DMS114 treated with DMSO at 0.1 percent for 48 hours (cell line): ENCODE measurements around the gene NEO1.

Experiments used
- DNase-seq: peaks from one replicate; lab custom pipeline; 2025; ENCODE audit not compliant: unreplicated experiment; lab: John Stamatoyannopoulos, UW

NEO1 gene

DNA sequence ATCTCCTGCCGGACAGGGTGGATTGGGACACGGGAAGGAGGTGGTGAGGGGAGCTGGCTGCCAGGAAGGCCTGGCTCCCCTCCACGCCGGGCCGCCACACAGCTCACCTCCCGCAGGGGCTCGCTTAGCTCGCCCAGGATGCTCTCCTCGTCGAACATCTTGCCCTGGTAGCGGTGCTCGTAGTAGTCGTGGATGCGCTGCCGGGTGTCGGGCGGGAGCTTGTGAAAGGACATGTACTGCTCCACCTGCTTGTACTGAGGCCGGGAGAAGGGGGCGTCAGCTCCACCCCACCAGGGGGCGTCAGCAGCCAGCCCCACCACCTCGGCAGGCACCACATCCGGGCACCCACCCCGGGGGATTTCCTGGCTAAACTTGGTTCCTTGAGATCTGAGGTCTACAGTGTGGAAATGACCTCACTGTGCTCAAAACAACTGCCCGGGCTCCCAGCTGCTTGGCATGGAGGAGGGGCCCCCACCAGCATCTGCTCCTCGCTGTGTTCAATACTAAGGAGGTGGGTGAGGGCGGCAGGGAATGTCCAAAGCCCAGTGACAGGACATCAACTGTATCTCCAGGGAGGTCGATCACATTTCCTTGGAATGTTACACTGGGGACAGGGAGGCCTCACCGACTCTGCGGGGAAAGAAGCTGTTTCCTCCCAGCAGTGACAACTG, 273.1 kb downstream of the NEO1 start:
- no peak for DNase-seq

DNA sequence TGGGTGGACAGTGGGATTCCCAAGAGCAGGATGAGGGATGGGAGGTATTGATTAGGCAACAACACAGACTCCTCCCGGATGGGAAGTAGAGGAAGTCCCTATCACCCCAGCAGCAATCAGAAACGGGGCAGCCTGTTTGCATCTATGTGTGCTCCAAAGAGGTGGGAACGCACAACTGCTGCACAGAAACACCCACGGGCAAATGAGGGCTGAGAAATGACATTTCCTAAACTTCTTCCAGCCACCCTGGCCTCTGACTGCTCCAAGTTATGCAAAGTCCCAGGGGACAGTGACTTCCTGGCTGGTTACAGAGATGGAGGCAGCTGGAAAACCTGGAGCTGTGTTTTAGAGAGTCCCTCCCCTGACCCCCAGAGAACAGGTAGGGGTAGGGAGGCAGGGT, 273.9 kb downstream of the NEO1 start:
- DNase-seq, result no peak

DNA sequence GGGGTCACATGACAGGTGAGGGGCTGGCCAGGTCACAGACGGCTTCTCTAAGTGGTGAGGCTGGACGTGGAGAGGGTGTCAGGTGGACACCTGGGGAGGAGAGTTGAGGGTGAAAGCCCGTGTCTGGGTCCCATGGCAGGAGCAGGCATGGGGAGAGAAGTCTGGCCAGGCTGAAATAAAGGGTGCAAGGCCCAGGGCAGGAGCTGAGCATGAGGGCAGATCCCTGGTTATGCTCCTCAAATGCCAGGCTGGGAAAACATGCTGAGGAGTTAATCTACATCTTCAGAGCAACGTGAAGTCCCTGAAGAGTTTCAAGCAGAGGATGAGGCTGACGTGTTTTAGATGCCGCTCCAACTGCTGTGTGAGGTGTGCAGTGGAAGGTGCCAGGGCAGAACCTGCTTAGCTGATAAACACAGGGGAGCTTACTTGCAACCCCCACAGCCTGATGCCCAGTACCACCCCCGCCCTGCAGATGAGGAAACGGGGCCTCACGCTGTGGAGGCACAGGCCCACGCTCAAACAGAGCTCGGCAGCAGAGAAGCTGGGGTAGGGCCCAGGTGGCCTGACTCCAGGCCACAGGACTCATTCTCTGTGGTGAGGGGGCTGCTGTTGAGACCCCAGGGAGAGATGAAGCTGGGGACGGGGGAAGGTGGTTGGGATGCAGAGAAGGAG, 276.0 kb downstream of the NEO1 start:
- DNase-seq, result no peak

DNA sequence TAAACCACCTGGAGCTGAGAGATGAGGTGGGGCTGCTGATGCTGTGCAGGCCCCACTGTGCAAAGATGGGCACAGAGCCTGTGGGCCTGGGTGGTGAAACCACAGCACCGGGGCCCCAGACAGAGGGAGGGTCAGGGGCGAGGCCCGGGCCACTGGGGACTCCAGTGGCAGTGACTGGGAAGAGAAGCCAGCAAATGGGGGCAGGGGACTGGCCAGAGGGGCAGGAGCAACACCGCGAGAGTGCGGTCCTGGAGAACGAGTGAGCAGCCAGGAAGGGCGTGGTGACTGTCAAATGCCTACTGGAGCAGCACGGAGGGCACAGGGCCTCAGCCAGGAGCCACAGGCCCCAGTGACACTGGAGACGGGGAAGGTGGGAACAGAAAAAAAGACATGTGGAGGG, 276.7 kb downstream of the NEO1 start:
- no peak for DNase-seq

DNA sequence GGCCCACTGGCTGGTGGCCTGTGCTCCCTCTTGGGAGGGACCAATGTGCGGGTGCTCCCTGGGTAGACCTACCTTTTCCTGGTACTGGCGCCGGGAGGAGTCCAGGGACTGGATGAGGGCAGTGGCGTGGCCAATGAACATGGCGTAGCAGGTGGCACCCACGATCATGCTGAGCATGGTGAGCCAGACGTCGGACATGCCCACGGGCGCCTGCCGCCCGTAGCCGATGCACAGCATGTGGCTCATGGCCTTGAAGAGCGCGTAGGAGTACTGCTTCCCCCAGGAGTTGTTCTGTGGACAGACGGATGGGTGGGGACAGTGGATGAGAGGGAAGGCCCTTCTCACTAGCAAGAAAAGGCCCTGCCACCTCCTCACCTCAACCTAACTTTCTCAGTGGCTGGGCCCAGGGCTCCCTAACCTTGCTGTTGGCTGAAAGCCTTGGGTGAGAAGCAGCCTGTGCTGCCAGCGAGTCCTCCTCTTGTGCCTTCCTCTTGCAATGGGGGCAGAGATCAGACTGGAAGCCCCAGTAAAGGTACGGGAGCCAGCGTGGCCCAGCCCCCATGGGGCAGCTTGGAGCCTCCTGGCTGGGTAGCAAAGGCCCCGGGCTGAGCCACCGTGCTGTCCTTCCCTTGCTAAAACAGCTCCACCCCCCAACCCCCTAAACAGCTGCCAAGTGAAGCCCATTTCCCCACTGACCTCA, 277.4 kb downstream of the NEO1 start:
- DNase-seq, result no peak

DNA sequence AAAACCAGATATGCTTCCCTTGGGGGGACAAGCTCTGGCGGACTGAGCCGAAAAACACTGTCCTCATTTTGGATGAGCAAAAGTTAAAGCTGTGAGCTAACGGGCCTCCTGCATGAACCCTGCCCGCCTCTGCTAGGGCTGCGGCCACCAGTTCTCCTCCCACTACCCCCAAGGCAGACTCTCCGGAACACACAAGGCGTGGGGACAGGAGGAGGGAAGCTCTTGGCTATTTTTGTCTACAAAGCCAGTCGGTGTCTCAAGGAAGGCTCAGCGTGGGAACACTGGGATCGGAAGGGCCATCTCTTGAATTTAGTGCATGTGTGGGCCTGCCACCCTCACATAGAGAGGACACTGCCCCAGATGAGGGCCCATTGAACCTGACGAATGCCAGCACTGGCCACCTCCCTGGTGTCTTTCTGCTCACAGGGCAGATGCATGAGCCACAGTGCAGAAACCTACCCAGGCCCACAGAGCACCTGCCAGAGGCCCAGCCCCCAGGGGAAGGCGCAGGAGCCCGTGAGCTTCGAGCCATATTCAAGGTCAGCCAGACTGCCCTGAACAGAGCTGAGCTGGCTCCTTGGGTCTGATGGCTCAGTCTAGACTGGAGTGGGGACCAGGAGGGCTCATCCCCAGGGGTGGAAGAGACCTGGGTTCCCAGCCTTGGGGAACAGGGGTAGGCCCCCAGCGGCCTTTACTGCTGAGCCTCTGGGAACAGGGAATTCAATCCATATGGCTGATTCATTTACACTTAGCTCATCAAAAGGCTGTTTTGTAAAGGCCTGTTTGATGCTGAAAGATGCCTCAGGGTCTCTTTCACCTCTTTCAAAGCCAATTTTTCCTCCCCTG, 278.2 kb downstream of the NEO1 start:
- no peak for DNase-seq

DNA sequence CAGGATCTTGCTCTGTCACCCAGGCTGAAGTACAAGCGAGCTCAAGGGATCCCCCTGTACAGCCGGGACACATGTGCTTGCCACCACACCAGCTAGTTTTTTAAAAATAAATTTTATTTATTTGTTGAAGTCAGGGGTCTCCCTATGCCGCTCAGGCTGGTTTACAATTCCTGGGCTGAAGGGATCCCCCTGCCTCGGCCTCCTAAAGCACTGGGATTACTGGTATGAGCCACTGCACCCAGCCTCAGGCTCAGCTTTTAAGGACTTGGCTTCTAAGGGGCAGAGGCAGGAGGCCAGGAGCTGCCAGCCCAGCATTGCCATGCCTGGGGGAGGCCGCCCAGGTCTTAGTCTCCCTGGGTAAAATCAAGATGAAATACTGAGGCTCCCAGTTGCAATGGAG, 279.2 kb downstream of the NEO1 start:
- DNase-seq, result no peak

DNA sequence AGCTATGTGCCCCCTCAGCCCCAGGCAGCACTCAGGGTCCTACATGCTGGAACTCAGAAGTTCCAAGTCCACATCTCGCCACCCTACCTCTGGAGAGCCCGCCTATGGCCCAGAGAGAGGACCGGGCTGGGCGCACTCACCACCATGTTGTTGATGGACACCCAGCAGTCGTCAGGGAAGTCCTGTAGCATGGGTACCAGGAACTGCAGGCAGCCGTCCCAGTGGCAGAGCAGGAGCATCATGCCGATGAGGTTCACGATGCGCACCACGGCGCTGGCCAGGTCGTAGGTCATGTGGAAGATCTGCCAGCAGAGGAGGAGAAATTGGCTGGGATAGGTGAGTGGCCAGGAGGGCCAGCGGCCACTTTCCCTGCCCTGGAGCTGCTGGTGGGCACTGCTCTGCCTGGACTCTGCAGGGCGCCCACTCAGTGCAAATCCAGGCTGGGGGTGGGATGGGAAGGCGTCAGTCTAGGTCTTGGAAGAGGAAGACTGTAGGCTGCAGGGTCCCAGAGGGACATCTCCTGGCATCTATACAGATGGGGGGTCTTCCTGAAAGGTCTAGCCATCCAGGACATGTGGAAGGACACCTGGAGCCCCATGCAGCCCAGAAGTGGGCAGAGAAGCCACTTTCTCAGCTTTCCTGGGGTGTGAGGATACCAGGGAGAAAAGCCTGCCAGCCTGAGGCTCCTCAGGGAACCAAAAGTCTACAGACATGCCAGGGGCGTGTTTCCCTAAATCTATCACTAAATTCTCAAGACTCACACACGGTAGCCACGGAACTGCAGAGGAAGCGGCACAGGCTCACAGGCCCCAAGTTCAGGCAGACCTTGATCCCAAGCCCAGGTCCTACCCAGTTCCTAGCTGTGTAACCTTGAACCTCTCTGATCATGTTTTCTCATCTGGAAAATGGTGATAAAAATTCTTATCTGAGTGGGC, 280.0 kb downstream of the NEO1 start:
- DNase-seq, result no peak

DNA sequence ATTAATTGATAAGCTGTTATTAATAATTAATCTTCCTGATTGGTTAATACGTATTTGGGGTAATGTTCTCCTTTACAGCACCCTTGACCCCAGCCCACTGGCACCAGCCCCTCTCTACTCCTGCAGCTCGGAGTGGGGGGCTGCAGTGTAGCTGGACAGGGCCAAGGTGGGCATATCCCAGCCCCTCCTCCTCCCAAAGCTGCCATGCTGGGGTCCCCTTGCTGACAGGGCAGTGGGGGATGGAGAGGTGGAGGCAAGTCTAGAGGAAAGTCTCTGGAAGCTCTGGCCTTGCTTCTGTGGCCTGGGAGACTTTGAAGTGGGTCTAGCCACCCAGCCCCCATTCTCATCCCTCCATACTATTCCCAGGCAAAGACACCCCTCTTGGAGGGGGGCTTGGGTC, 280.7 kb downstream of the NEO1 start:
- DNase-seq, result no peak

DNA sequence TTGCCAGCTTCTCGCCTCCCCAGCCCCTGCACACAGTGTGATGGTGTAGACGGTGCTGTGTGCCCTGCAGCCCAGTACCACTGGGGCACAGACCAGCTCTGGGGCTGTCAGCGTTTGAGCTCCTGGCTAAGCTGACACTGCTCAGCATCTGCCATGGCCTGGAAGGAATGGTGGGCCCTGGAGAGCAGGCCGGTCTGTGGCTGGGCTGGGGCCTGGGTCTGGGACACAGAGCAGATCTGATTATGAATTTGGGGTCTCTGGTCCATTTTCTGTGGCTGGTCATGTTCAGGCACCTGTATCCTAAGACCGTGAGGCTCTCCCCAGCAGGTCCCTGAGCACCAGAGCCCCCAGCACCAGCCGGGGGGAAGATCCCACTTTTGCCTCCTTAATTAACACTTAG, 281.8 kb downstream of the NEO1 start:
- no peak for DNase-seq

DNA sequence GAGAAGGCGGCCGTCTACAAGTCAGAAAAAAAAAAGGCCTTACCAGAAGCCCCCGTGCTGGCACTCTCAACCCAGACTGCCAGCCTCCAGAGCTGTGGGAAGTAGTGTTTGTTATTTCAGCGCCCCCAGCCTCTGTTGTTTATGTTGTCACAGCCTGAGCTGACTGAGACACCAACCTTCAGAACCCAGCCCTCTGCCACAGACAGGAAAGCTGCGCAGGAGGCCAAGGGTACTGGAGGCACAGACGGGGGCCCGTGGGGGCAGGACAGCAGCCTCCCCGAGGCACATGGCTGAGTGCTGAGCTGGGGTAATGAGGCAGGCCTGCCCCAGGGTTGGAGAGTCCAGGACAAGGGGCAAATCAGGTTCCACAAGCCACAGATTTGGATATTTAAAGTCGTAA, 282.8 kb downstream of the NEO1 start:
- DNase-seq, result no peak

DNA sequence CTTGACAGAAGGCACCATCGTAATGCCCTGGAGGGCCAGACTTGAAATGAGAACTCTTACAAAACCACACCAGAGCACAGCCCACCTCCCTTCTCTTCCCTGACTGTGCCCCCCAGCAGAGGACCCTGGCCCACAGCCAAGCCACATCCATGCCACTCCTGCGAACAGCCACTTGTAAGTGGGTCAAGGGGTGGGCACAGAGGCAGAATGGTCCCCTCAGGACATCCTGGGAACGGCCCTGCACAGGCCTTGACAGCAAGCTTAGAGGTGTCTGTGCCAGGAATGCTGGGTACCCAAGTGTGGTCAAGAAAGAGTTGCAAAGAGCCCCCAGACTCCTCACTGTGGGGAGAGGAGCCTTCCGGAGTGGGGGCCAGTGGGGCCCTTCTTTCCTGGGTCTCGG, 283.2 kb downstream of the NEO1 start:
- DNase-seq, result no peak

DNA sequence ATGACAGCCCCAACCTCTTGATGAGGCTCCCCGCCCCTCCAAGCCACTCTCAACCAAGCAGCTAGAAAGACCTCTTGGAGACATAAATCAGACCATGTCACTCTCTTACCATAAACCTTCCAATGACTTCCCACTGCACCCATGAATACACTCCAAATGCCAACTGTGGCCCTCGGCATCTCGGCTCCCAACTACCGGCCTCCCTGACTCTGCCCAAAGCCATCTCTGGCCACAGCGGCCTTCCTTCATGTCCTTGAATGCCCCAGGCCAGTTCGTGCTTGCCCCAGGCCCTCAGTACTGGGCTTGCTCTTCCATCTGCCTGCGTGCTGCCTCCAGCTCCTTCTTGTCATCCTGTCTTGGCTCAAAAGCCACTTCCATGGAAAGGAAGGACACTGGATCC, 284.5 kb downstream of the NEO1 start:
- DNase-seq, result no peak

DNA sequence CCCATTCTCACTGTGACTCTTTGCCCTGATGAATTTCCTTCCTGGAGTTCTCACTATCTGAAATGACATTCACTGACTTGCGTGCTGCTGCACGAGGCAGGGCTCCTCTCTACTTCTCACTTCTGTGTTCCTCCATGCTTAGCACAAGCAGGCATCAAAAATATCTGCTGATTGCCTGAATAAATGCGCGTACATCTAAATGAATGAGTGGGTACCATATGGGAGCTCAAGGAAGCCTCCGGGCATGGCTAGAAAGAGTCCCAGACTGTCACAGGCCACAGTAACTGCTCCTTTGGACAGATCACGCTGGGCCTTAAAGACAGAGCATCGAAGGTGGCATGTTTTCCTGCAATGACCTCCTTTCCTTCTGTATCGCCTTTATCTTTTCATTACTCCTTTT, 284.9 kb downstream of the NEO1 start:
- DNase-seq, result no peak

DNA sequence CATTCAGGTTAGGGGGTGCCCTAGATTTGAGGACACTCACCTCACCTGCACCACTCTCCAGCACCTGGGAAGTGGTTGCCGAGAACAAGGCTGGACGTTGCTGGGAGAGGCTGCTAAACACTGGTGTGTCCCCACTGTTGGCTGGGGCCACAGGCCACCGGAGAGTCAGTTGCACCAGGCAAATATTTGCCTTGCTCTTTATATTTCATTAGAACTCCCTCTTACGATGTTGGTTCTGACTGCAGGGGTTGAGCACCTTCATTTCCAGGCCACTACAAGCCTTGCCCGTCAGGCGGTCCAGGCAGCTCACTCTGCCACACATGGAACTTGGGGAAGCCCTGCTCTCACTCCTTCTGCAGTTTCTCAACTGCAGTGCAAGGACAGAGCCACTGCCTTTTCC, 285.8 kb downstream of the NEO1 start:
- no peak for DNase-seq

DNA sequence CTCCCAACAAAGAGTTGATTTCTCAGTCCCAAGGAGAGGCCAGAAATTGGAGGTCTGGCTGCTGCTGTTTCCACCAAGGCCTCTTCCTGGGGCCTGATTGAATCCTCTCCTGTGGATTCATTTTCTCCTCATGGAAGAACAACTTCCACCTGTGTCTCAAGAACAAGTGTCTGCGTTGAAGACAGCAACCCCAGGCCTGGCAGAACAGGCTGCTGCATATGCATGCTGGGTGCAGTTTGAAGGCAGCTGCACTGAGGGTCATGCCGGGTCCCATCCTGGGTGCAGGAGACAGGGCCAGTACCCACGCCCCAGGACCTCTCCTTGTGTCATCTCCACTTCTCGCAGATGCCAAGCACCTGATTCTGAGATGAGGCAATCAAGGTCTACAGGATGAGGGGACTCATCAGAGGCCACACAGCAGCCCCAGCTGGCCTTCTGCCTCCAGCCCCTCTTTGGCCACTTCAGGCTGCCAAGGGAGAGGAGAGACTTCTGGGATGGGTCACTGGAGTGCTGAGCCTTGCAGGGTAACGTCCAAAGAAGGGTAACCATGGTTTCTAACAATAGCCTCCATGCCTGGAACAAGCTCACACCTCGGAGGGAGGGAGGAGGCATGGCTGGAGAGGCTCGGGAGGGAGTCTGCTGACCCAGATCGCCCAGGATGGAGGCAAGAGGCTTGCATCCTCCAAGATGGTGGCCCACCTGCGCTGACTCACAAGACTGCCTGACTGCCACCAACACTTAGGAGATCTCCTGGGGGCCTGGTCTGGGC, 286.5 kb downstream of the NEO1 start:
- no peak for DNase-seq

DNA sequence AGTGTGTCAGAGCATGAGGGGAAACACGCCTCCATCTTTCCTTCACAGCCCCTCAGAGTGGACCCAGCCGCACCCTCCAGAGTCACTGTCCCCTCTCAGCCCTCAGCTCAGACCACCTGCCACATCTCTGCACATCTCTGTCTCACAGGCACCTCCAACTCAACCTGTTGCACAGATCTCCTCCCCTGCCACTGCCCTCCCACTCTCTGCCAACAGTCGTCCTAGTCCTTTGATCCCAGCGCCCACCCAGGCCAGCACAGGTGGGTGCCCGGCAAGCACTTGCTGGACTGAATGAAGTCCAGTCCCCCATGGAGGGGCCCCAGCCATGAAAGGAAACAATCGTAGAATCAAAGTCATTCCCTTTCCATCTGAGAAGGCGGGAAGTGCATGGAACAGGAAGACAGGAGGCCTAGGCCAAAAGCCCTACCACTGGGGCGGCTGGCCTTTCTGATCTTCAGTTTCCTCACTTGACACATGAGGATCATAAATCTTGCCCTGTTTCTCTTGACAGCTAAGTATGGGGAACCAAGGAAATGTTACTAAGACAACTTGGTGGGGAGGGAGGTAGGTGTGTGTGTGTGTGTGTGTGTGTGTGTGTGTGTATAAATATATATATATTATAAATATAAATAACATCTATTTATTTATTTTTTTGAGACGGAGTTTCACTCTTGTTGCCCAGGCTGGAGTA, 288.4 kb downstream of the NEO1 start:
- DNase-seq, result no peak

DNA sequence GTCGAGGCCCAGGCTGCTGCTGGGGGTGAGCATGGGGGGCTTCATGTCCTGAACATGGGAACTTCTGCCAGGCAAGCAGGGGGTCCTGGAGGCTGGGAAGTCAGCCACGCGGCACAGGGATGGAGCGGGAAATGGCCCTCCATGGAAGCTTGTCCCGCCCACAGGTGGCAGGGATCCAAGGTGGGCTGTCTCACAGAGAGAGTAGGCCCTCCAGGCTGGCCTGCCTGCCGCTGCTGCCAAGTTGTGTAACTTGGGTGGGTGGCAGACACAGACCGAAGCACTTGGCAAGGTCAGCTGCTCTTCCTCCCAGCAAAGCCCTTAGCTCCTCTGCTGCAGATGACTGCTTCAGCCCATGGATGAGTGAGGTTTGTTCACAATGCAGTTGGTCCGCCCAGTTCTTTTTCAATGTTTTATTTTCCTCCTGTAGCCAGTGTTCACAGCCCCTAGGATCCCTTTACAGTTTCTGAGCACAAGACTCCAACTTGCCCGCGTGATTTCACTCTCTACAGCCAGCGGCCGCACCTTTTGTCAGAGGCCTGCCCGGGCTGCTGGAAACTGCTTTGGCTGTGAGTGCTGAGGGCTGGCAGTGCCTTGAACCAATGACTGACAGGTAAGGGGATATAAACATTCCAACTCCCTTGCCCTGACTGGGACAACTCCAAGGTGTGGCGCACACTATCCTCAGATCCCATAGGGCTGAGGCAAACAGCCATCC, 289.8 kb downstream of the NEO1 start:
- no peak for DNase-seq

DNA sequence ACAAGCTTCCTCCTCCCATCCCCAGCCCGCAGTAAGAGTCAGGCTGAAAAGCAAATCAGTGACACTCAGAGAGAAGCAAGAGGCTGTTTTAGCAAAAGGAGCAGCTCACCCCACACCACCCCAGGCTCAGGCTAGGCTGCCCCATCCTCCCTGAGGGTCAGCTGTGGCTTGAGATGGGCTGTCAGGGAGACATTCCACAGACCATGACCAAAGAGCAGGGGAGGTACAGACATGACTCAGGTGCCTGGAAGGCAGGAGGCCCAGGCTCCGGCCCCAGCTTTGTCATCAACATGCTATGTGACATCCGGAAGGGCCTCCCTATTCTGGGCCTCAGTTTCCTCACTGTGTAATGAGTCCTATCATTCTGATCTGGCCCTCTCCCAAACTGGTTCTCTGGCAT, 291.8 kb downstream of the NEO1 start:
- no peak for DNase-seq
